Aorta (tissue), 5 donors: Measurements from ENCODE around the gene S100P. TPM values are rescaled to one million over a fixed set of nuclear protein-coding genes. Genes with fewer than 3 reads are reported as not detected.
A peak's percentile ranks its signal among the peaks of the same experiment; 100 is the strongest.

ENCODE experiments used
- ATAC-seq: fragments of 200-7000 bp; cut with Tn5 transposase; one replicate; pipeline ENCODE4 v1.9.1; 2022; ENCODE audit warnings: moderate library complexity; ENCODE audit not compliant: low FRiP score
- DNase-seq, 2 donors: peaks; one replicate each; pipeline ENCODE4 v3.0.0-alpha.2; 2020
- H3K27ac ChIP-seq, 2 donors: one replicate each; pipeline ENCODE4 v1.5.1; 2013; ENCODE audit warnings: low read length in 2 of 2, mild to moderate bottlenecking in 2 of 2, moderate library complexity in 2 of 2, control low read depth in 1 of 2, inconsistent platforms in 1 of 2, low read depth in 1 of 2
- H3K27me3 ChIP-seq, 2 donors: one replicate each; pipeline ENCODE4 v1.6.1; 2013; ENCODE audit warnings: control low read depth in 1 of 2, low read length in 1 of 2, mild to moderate bottlenecking in 1 of 2, moderate library complexity in 1 of 2; ENCODE audit not compliant: insufficient read depth in 2 of 2, control insufficient read depth in 1 of 2
- H3K36me3 ChIP-seq, 2 donors: one replicate each; pipeline ENCODE4 v1.6.1; 2013; ENCODE audit warnings: control low read depth in 1 of 2, low read length in 1 of 2, mild to moderate bottlenecking in 1 of 2; ENCODE audit not compliant: insufficient read depth in 2 of 2, control insufficient read depth in 1 of 2
- H3K4me1 ChIP-seq, 2 donors: one replicate each; pipeline ENCODE4 v1.6.1; 2013; ENCODE audit warnings: low read length in 2 of 2, control low read depth in 1 of 2, mild to moderate bottlenecking in 1 of 2, moderate library complexity in 1 of 2; ENCODE audit not compliant: insufficient read depth in 2 of 2, control insufficient read depth in 1 of 2
- H3K4me3 ChIP-seq, 2 donors: one replicate each; pipeline ENCODE4 v1.5.1; 2013; ENCODE audit warnings: low read length in 2 of 2, control low read depth in 1 of 2, mild to moderate bottlenecking in 1 of 2
- H3K9me3 ChIP-seq: one replicate; pipeline ENCODE4 v1.6.1; 2013; ENCODE audit warnings: mild to moderate bottlenecking, low read length; ENCODE audit not compliant: control insufficient read depth
- WGBS, 2 donors: extraction: QIAGEN DNeasy Blood & Tissue Kit; methylation state at CpG; one replicate each; pipeline ENCODE4 v1.1.7; 2013; 5-methylcytosine and 5-hydroxymethylcytosine counted together
- intact Hi-C, 2 donors: fragments of 100-400 bp; cut with DNase I; formaldehyde crosslinking; loops; one replicate each; pipeline versions ENCODE4 v1.14.2 to v1.15.0; 2022
- polyA plus RNA-seq, 2 donors: library from polyadenylated mRNA; stranded (reverse); fragments of 200-250 nt; gene quantifications; one replicate each; pipeline ENCODE4 v1.2.3, GENCODE V29; 2013
- total RNA-seq, 2 donors: library from RNA; stranded (reverse); fragmentation: NEBNext Ultra II Directional; extraction: Animal tissue kit (Norgen Biotek cat#: 25700); gene quantifications; one replicate each; pipeline ENCODE4 v1.2.1, GENCODE V29; 2021
- donor health status: healthy with polysubstance abuse.
- donor health status: Bipolar disorder and iron deficiency.
- donor health status: DM: no; HTN: no; CAD: no.
- donor health status: DM: no; HTN: no; CAD: no.
- donor health status: DM: yes; HTN: yes; CAD: no.

The S100P gene
- total and polyA plus RNA-seq, 4 donors: 1.9 to 17.2 (median 5.8) TPM

- WGBS, 2 donors: 78 to 88% methylated on average over 65 of the region's 65 CpGs
- no peak for DNase-seq
- no peaks in the 10 kb centered on the region for H3K27me3 ChIP-seq
- no peak overlapping the region for H3K4me3 ChIP-seq
- H3K27ac ChIP-seq: no peak overlapping the region
- intact Hi-C loops: no loop called here
- no peaks in the 10 kb centered on the region for H3K9me3 ChIP-seq
- no peaks in the 10 kb centered on the region for H3K36me3 ChIP-seq
- no peaks in the 10 kb centered on the region for H3K4me1 ChIP-seq
- no peak for ATAC-seq
Observed at GRCh38 chr4:6657242-6658208, 36.2 kb upstream of the S100P start.

GRCh38 chr4:6658209-6658595 is 35.5 kb upstream of the S100P start:
- Histone ChIP-seq H3K4me1 (no peaks in the 10 kb centered on the region), H3K27me3 (no peaks in the 10 kb centered on the region), H3K36me3 (no peaks in the 10 kb centered on the region), H3K9me3 (no peaks in the 10 kb centered on the region), H3K4me3 (peak overlapping the region in 1 of 2 donors; percentile 37), H3K27ac (no peak overlapping the region)
- DNase-seq (no peak), ATAC-seq (peak; percentile 20)
- WGBS, 2 donors: 91 to 94% methylated on average over 7 of the region's 7 CpGs
- intact Hi-C loops: no loop called here

- no peaks in the 10 kb centered on the region for H3K27me3 ChIP-seq
Observed at GRCh38 chr4:6658597-6659075, 35.0 kb upstream of the S100P start.

GRCh38 chr4:6659897-6660296 is 33.8 kb upstream of the S100P start:
- Histone ChIP-seq H3K4me3 (no peak overlapping the region), H3K9me3 (no peaks in the 10 kb centered on the region), H3K27me3 (no peaks in the 10 kb centered on the region), H3K36me3 (no peaks in the 10 kb centered on the region), H3K27ac (no peak overlapping the region), H3K4me1 (no peaks in the 10 kb centered on the region)
- ATAC-seq: no peak
- DNase-seq: no peak
- intact Hi-C loops: no loop called here
- 81 to 83% methylated on average over 2 of the region's 2 CpGs for WGBS, 2 donors

More at GRCh38 chr4:6658597-6659075, 35.0 kb upstream of the S100P start:
- Histone ChIP-seq H3K4me1 (no peaks in the 10 kb centered on the region), H3K27ac (peak overlapping the region in 1 of 2 donors; percentile 9), H3K4me3 (peak overlapping the region in 1 of 2 donors; percentile 37), H3K9me3 (no peaks in the 10 kb centered on the region), H3K36me3 (no peaks in the 10 kb centered on the region)
- ATAC-seq (peak; percentile 89), DNase-seq (peak; percentile 75 to 87)
- intact Hi-C loops: no loop called here
- WGBS, 2 donors: 2% methylated on average over 51 to 52 of the region's 52 CpGs

GRCh38 chr4:6660430-6660829 is 33.2 kb upstream of the S100P start:
- WGBS, 2 donors: 91 to 99% methylated on average over 3 of the region's 3 CpGs
- Histone ChIP-seq H3K4me3 (no peak overlapping the region), H3K36me3 (no peaks in the 10 kb centered on the region), H3K9me3 (no peaks in the 10 kb centered on the region), H3K27ac (no peak overlapping the region), H3K27me3 (no peaks in the 10 kb centered on the region), H3K4me1 (no peaks in the 10 kb centered on the region)
- peak; percentile 30 for ATAC-seq
- intact Hi-C loops: no loop called here
- DNase-seq: no peak

- Histone ChIP-seq H3K27ac (no peak overlapping the region), H3K4me1 (no peaks in the 10 kb centered on the region), H3K27me3 (no peaks in the 10 kb centered on the region), H3K9me3 (no peaks in the 10 kb centered on the region), H3K4me3 (no peak overlapping the region), H3K36me3 (no peaks in the 10 kb centered on the region)
- DNase-seq (no peak), ATAC-seq (no peak)
- intact Hi-C loops: no loop called here
- WGBS, 2 donors: 98 to 99% methylated on average over 3 of the region's 3 CpGs
Observed at GRCh38 chr4:6662591-6662990, 31.1 kb upstream of the S100P start.

DNA sequence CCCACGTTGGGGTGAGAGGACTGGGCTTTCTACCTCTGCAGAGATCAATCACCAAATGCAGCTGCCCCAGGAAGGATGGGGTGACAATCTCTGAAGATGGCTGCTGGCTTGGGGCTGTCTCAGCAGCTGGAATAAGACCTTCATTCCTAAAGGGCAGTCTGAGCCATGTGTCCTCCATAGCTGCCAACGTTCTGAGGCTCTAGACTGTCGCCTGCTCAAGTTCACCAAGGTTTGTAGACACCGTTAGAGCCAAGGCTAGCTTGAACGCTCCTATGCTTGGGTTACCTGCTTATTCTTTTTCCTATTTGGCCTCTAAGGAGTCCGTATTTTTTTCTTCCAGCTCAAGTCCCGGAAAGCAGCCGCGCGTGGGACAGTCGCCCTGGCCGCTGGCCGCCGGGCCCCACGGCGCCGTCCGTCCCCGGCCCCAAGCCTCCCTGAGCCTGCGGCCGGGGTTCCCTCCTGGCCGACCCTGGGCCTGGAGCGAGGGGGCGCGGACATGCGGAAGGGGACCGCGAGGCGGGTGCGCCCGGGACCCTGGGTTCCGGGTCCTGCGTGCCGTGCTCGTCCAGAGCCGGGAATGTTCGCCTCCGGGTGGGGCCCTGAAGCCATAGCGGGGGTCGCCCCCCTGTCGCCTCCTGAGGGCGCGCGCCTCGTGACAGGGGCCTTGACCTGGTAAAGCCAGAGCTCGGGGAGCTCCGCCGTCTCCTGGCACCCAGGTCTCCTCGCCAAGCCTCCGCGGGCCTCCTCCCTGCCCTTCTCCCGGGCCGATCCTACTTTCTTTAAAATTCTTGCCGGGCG is 29.9 kb upstream of the S100P start:
- Histone ChIP-seq H3K36me3 (no peaks in the 10 kb centered on the region), H3K9me3 (no peaks in the 10 kb centered on the region), H3K4me1 (no peaks in the 10 kb centered on the region), H3K4me3 (peak overlapping the region; percentile 3 to 36), H3K27ac (no peak overlapping the region), H3K27me3 (no peaks in the 10 kb centered on the region)
- intact Hi-C loops: no loop called here
- peak; percentile 26 for ATAC-seq
- WGBS, 2 donors: 6 to 8% methylated on average over 44 to 55 of the region's 55 CpGs
- DNase-seq: no peak

GRCh38 chr4:6665320-6665654 is 28.4 kb upstream of the S100P start:
- no peaks in the 10 kb centered on the region for H3K4me1 ChIP-seq
- H3K4me3 ChIP-seq: no peak overlapping the region
- WGBS, 2 donors: 92 to 96% methylated on average over 9 of the region's 9 CpGs
- H3K27ac ChIP-seq: no peak overlapping the region
- H3K27me3 ChIP-seq: no peaks in the 10 kb centered on the region
- H3K9me3 ChIP-seq: no peaks in the 10 kb centered on the region
- no peaks in the 10 kb centered on the region for H3K36me3 ChIP-seq
- DNase-seq (no peak), ATAC-seq (no peak)
- intact Hi-C loops: no loop called here
